ENCODE data around the gene CHN1.

Gene CHN1

GRCh38 chr2:174776675-174777074 is 228.5 kb downstream of the CHN1 start:
- H2BK120ac ChIP-seq (ENCODE audit: insufficient read depth, low read length, poor library complexity): no peak overlapping the region
- H3K4me1 ChIP-seq (ENCODE audit: control insufficient read depth in 1 of 2, insufficient read depth in 2 of 2, low read length in 2 of 2): peaks cover 13% of the 10 kb centered on the region in 2 experiments
- H3K4me2 ChIP-seq (ENCODE audit: low read length): no peak overlapping the region
- H3K27me3 ChIP-seq (ENCODE audit: insufficient read depth, low read length): no peaks in the 10 kb centered on the region
- no peaks in the 10 kb centered on the region for H3K36me3 ChIP-seq (ENCODE audit: control insufficient read depth in 1 of 2, insufficient read depth in 2 of 2, low read length in 2 of 2)
- WGBS (ENCODE audit: extremely low coverage, insufficient coverage, insufficient read length): no CpG with 5 or more reads among the region's 3 CpGs
- no peak overlapping the region for H3K18ac ChIP-seq (ENCODE audit: low read length)
- H3K4ac ChIP-seq (ENCODE audit: low read depth, low read length): no peak overlapping the region
- H4K91ac ChIP-seq (ENCODE audit: low read depth, low read length): no peak overlapping the region
- H4K12ac ChIP-seq (ENCODE audit: low read depth, low read length): no peak overlapping the region
- peaks cover 10% of the 10 kb centered on the region for H3K79me1 ChIP-seq (ENCODE audit: low read length)
- H2BK12ac ChIP-seq (ENCODE audit: low read length): no peak overlapping the region
- H2BK5ac ChIP-seq (ENCODE audit: low read depth, low read length, poor library complexity): no peak overlapping the region
- no peak for DNase-seq
- no peaks in the 10 kb centered on the region for H3K79me2 ChIP-seq (ENCODE audit: control insufficient read depth, insufficient read depth, low read length, poor library complexity)
- no peak overlapping the region for H3K14ac ChIP-seq (ENCODE audit: low read length)
- no peak overlapping the region for H4K8ac ChIP-seq (ENCODE audit: low read depth, low read length)
- H2AK5ac ChIP-seq (ENCODE audit: low read length): no peak overlapping the region
- H3K23ac ChIP-seq (ENCODE audit: low read length): no peak overlapping the region
- H2AFZ ChIP-seq (ENCODE audit: insufficient read depth, low read length, poor library complexity): no peak overlapping the region
- no peak overlapping the region for H3K4me3 ChIP-seq (ENCODE audit: low read depth, low read length)
- H3K9me3 ChIP-seq (ENCODE audit: insufficient read depth, low read depth, low read length): no peaks in the 10 kb centered on the region
- H3K9ac ChIP-seq (ENCODE audit: low read length): no peak overlapping the region
- no peak overlapping the region for H3K27ac ChIP-seq (ENCODE audit: low read depth, low read length)

- Histone ChIP-seq H3K27ac (ENCODE audit: low read depth, low read length) (no peak overlapping the region), H3K9me3 (ENCODE audit: insufficient read depth, low read depth, low read length) (no peaks in the 10 kb centered on the region), H2BK12ac (ENCODE audit: low read length) (no peak overlapping the region), H2AK5ac (ENCODE audit: low read length) (no peak overlapping the region), H4K8ac (ENCODE audit: low read depth, low read length) (no peak overlapping the region), H3K4ac (ENCODE audit: low read depth, low read length) (no peak overlapping the region), H3K4me1 (ENCODE audit: control insufficient read depth in 1 of 2, insufficient read depth in 2 of 2, low read length in 2 of 2) (peaks cover 13 to 14% of the 10 kb centered on the region in 2 experiments), H3K4me2 (ENCODE audit: low read length) (no peak overlapping the region), H4K91ac (ENCODE audit: low read depth, low read length) (no peak overlapping the region), H3K79me1 (ENCODE audit: low read length) (peaks cover 10% of the 10 kb centered on the region), H3K4me3 (ENCODE audit: low read depth, low read length) (no peak overlapping the region), H3K9ac (ENCODE audit: low read length) (no peak overlapping the region), H3K36me3 (ENCODE audit: control insufficient read depth in 1 of 2, insufficient read depth in 2 of 2, low read length in 2 of 2) (no peaks in the 10 kb centered on the region), H3K18ac (ENCODE audit: low read length) (no peak overlapping the region), H3K27me3 (ENCODE audit: insufficient read depth, low read length) (no peaks in the 10 kb centered on the region), H2AFZ (ENCODE audit: insufficient read depth, low read length, poor library complexity) (no peak overlapping the region), H3K79me2 (ENCODE audit: control insufficient read depth, insufficient read depth, low read length, poor library complexity) (no peaks in the 10 kb centered on the region), H3K23ac (ENCODE audit: low read length) (no peak overlapping the region), H2BK120ac (ENCODE audit: insufficient read depth, low read length, poor library complexity) (no peak overlapping the region), H4K12ac (ENCODE audit: low read depth, low read length) (no peak overlapping the region), H3K14ac (ENCODE audit: low read length) (no peak overlapping the region), H2BK5ac (ENCODE audit: low read depth, low read length, poor library complexity) (no peak overlapping the region)
- WGBS (ENCODE audit: extremely low coverage, insufficient coverage, insufficient read length): no CpG with 5 or more reads among the region's 6 CpGs
- DNase-seq: peak in 1 of 2 donors; percentile 18
Observed at GRCh38 chr2:174776223-174776622, 229.0 kb downstream of the CHN1 start.

- WGBS (ENCODE audit: extremely low coverage, insufficient coverage, insufficient read length): no CpG with 5 or more reads among the region's 5 CpGs
- no peak overlapping the region for H2AFZ ChIP-seq (ENCODE audit: insufficient read depth, low read length, poor library complexity)
- no peak overlapping the region for H4K8ac ChIP-seq (ENCODE audit: low read depth, low read length)
- H2AK5ac ChIP-seq (ENCODE audit: low read length): no peak overlapping the region
- H4K12ac ChIP-seq (ENCODE audit: low read depth, low read length): no peak overlapping the region
- H3K27ac ChIP-seq (ENCODE audit: low read depth, low read length): no peak overlapping the region
- no peak overlapping the region for H3K4ac ChIP-seq (ENCODE audit: low read depth, low read length)
- no peak overlapping the region for H2BK5ac ChIP-seq (ENCODE audit: low read depth, low read length, poor library complexity)
- H4K91ac ChIP-seq (ENCODE audit: low read depth, low read length): no peak overlapping the region
- H3K9me3 ChIP-seq (ENCODE audit: insufficient read depth, low read depth, low read length): no peaks in the 10 kb centered on the region
- H3K23ac ChIP-seq (ENCODE audit: low read length): no peak overlapping the region
- no peak overlapping the region for H3K18ac ChIP-seq (ENCODE audit: low read length)
- H3K14ac ChIP-seq (ENCODE audit: low read length): no peak overlapping the region
- no peaks in the 10 kb centered on the region for H3K27me3 ChIP-seq (ENCODE audit: insufficient read depth, low read length)
- peaks cover 13 to 14% of the 10 kb centered on the region in 2 experiments for H3K4me1 ChIP-seq (ENCODE audit: control insufficient read depth in 1 of 2, insufficient read depth in 2 of 2, low read length in 2 of 2)
- peaks cover 10% of the 10 kb centered on the region for H3K79me1 ChIP-seq (ENCODE audit: low read length)
- no peaks in the 10 kb centered on the region for H3K36me3 ChIP-seq (ENCODE audit: control insufficient read depth in 1 of 2, insufficient read depth in 2 of 2, low read length in 2 of 2)
- H3K9ac ChIP-seq (ENCODE audit: low read length): no peak overlapping the region
- no peak overlapping the region for H2BK120ac ChIP-seq (ENCODE audit: insufficient read depth, low read length, poor library complexity)
- no peaks in the 10 kb centered on the region for H3K79me2 ChIP-seq (ENCODE audit: control insufficient read depth, insufficient read depth, low read length, poor library complexity)
- peak; percentile 73 to 78 for DNase-seq
- no peak overlapping the region for H3K4me3 ChIP-seq (ENCODE audit: low read depth, low read length)
- H3K4me2 ChIP-seq (ENCODE audit: low read length): no peak overlapping the region
- H2BK12ac ChIP-seq (ENCODE audit: low read length): no peak overlapping the region
Observed at GRCh38 chr2:174775571-174775980, 229.6 kb downstream of the CHN1 start.

GRCh38 chr2:174774886-174775285 is 230.3 kb downstream of the CHN1 start:
- no CpG with 5 or more reads among the region's 4 CpGs for WGBS (ENCODE audit: extremely low coverage, insufficient coverage, insufficient read length)
- H3K9ac ChIP-seq (ENCODE audit: low read length): no peak overlapping the region
- H3K79me2 ChIP-seq (ENCODE audit: control insufficient read depth, insufficient read depth, low read length, poor library complexity): no peaks in the 10 kb centered on the region
- H3K36me3 ChIP-seq (ENCODE audit: control insufficient read depth in 1 of 2, insufficient read depth in 2 of 2, low read length in 2 of 2): no peaks in the 10 kb centered on the region
- peaks cover 10% of the 10 kb centered on the region for H3K79me1 ChIP-seq (ENCODE audit: low read length)
- no peak overlapping the region for H3K4me2 ChIP-seq (ENCODE audit: low read length)
- no peak overlapping the region for H3K14ac ChIP-seq (ENCODE audit: low read length)
- H3K27ac ChIP-seq (ENCODE audit: low read depth, low read length): no peak overlapping the region
- no peak overlapping the region for H4K91ac ChIP-seq (ENCODE audit: low read depth, low read length)
- H3K23ac ChIP-seq (ENCODE audit: low read length): no peak overlapping the region
- H2AFZ ChIP-seq (ENCODE audit: insufficient read depth, low read length, poor library complexity): no peak overlapping the region
- DNase-seq: no peak
- H3K18ac ChIP-seq (ENCODE audit: low read length): no peak overlapping the region
- H3K4me3 ChIP-seq (ENCODE audit: low read depth, low read length): no peak overlapping the region
- no peaks in the 10 kb centered on the region for H3K27me3 ChIP-seq (ENCODE audit: insufficient read depth, low read length)
- no peaks in the 10 kb centered on the region for H3K9me3 ChIP-seq (ENCODE audit: insufficient read depth, low read depth, low read length)
- H2BK12ac ChIP-seq (ENCODE audit: low read length): no peak overlapping the region
- H2BK120ac ChIP-seq (ENCODE audit: insufficient read depth, low read length, poor library complexity): no peak overlapping the region
- H3K4me1 ChIP-seq (ENCODE audit: control insufficient read depth in 1 of 2, insufficient read depth in 2 of 2, low read length in 2 of 2): peaks cover 13 to 14% of the 10 kb centered on the region in 2 experiments
- H3K4ac ChIP-seq (ENCODE audit: low read depth, low read length): no peak overlapping the region
- no peak overlapping the region for H2BK5ac ChIP-seq (ENCODE audit: low read depth, low read length, poor library complexity)
- H4K8ac ChIP-seq (ENCODE audit: low read depth, low read length): no peak overlapping the region
- H2AK5ac ChIP-seq (ENCODE audit: low read length): no peak overlapping the region
- H4K12ac ChIP-seq (ENCODE audit: low read depth, low read length): no peak overlapping the region
